IMR-90 (cell line): ENCODE measurements around the gene ASB1. TPM values are rescaled to one million over a fixed set of nuclear protein-coding genes. Genes with fewer than 3 reads are reported as not detected.

Source experiments
- ATAC-seq: fragments of 200-7000 bp; cut with Tn5 transposase; 2 replicates; pipeline ENCODE4 v1.9.1; 2020; ENCODE audit warnings: low read depth, mild to moderate bottlenecking, moderate library complexity
- BruUV-seq: library from RNA; stranded (reverse); fragments of 400-500 nt; replicated peaks from 2 replicates; lab custom pipeline; 2021; lab: Mats Ljungman, UMichigan
- CTCF ChIA-PET: fragments of 300-600 bp; formaldehyde crosslinking; extraction: SDS; loops from one replicate; lab custom pipeline; 2021; ENCODE audit warnings: antibody characterized with exemption; lab: Yijun Ruan, JAX
- POLR2A ChIA-PET: fragments of 300-600 bp; sonication (Branson Sonifier 250); formaldehyde crosslinking; loops from one replicate; lab custom pipeline; 2022; ENCODE audit warnings: antibody characterized with exemption; ENCODE audit not compliant: unreplicated experiment; lab: Charles Lee
- DNase-seq: peaks from one replicate; pipeline ENCODE4 v3.0.0; 2013
- H2AFZ ChIP-seq: replicated peaks from 2 replicates; pipeline ENCODE3; 2013; ENCODE audit warnings: low read length, mild to moderate bottlenecking; ENCODE audit not compliant: poor library complexity
- H2AK5ac ChIP-seq: 2 replicates; pipeline ENCODE4 v1.6.1; 2013; ENCODE audit warnings: low read depth, low read length, inconsistent platforms
- H2AK9ac ChIP-seq: replicated peaks from 2 replicates; pipeline ENCODE3; 2013; ENCODE audit warnings: mild to moderate bottlenecking, low read depth, low read length, moderate library complexity; ENCODE audit not compliant: poor library complexity
- H2BK120ac ChIP-seq: 2 replicates; pipeline ENCODE4 v1.6.1; 2013; ENCODE audit warnings: low read depth, low read length, inconsistent platforms
- H2BK15ac ChIP-seq: 3 replicates; pipeline ENCODE4 v1.6.1; 2013; ENCODE audit warnings: low read depth, low read length, inconsistent platforms
- H2BK20ac ChIP-seq: 2 replicates; pipeline ENCODE4 v1.6.1; 2013; ENCODE audit warnings: low read depth, mild to moderate bottlenecking, inconsistent platforms, low read length, moderate library complexity
- H2BK5ac ChIP-seq: 2 replicates; pipeline ENCODE4 v1.6.1; 2013; ENCODE audit warnings: mild to moderate bottlenecking, low read depth, low read length, inconsistent platforms; ENCODE audit not compliant: poor library complexity, severe bottlenecking
- H3K14ac ChIP-seq: replicated peaks from 2 replicates; pipeline ENCODE4 v1.6.1; 2013; ENCODE audit warnings: low read depth, low read length, inconsistent platforms
- H3K18ac ChIP-seq: 2 replicates; pipeline ENCODE4 v1.6.1; 2013; ENCODE audit warnings: low read depth, low read length, control low read depth
- H3K23ac ChIP-seq: 2 replicates; pipeline ENCODE4 v1.6.1; 2013; ENCODE audit warnings: low read depth, low read length, inconsistent platforms
- H3K27ac ChIP-seq: 2 replicates; pipeline ENCODE4 v1.5.1; 2013; ENCODE audit warnings: mild to moderate bottlenecking, control low read depth, low read length; ENCODE audit not compliant: insufficient read depth
- H3K27me3 ChIP-seq: 2 replicates; pipeline ENCODE4 v1.6.1; 2013; ENCODE audit warnings: low read length; ENCODE audit not compliant: control insufficient read depth, insufficient read depth
- H3K36me3 ChIP-seq: 2 replicates; pipeline ENCODE4 v1.6.1; 2013; ENCODE audit warnings: low read length, mixed read lengths; ENCODE audit not compliant: control insufficient read depth, insufficient read depth
- H3K4ac ChIP-seq: 2 replicates; pipeline ENCODE4 v1.6.1; 2013; ENCODE audit warnings: low read depth, low read length, inconsistent platforms
- H3K4me1 ChIP-seq: 2 replicates; pipeline ENCODE4 v1.6.1; 2013; ENCODE audit warnings: low read length, mixed read lengths; ENCODE audit not compliant: control insufficient read depth, insufficient read depth
- H3K4me2 ChIP-seq: 2 replicates; pipeline ENCODE4 v1.6.1; 2013; ENCODE audit warnings: low read depth, mild to moderate bottlenecking, control low read depth, low read length, moderate library complexity
- H3K4me3 ChIP-seq: 2 replicates; pipeline ENCODE4 v1.5.1; 2013; ENCODE audit warnings: low read depth, mild to moderate bottlenecking, control low read depth, low read length, moderate library complexity; ENCODE audit not compliant: insufficient read depth
- H3K56ac ChIP-seq: 2 replicates; pipeline ENCODE4 v1.6.1; 2013; ENCODE audit warnings: low read length, inconsistent platforms; ENCODE audit not compliant: insufficient read depth; ENCODE audit errors: extremely low read depth
- H3K79me1 ChIP-seq, 2 experiments: 2 replicates each; pipeline ENCODE4 v1.6.1; 2013; ENCODE audit warnings: low read length in 2 of 2, inconsistent platforms in 1 of 2, low read depth in 1 of 2
- H3K9ac ChIP-seq: 2 replicates; pipeline ENCODE4 v1.6.1; 2013; ENCODE audit warnings: low read depth, low read length, control low read depth
- H3K9me1 ChIP-seq: 2 replicates; pipeline ENCODE4 v1.6.1; 2013; ENCODE audit warnings: low read length, inconsistent platforms; ENCODE audit not compliant: insufficient read depth
- H3K9me3 ChIP-seq: 2 replicates; pipeline ENCODE4 v1.6.1; 2013; ENCODE audit warnings: low read length; ENCODE audit not compliant: control insufficient read depth, insufficient read depth
- H4K20me1 ChIP-seq: 2 replicates; pipeline ENCODE4 v1.6.1; 2013; ENCODE audit warnings: low read length, inconsistent platforms; ENCODE audit not compliant: insufficient read depth
- H4K5ac ChIP-seq: 2 replicates; pipeline ENCODE4 v1.6.1; 2013; ENCODE audit warnings: mild to moderate bottlenecking, low read depth, low read length, control low read depth
- H4K8ac ChIP-seq, 2 experiments: 2 replicates each; pipeline ENCODE4 v1.6.1; 2013; ENCODE audit warnings: low read depth in 2 of 2, low read length in 2 of 2, control low read depth in 1 of 2, inconsistent platforms in 1 of 2
- H4K91ac ChIP-seq: 2 replicates; pipeline ENCODE4 v1.6.1; 2013; ENCODE audit warnings: low read depth, low read length, inconsistent platforms; ENCODE audit not compliant: insufficient read depth
- CEBPB ChIP-seq: IDR thresholded peaks from 2 replicates; pipeline ENCODE4 v1.6.1; 2012; ENCODE audit warnings: low read depth, low read length, improper control_type of control experiment
- WGBS, 2 experiments: methylation state at CpG; one replicate each; pipeline versions ENCODE4 v1.1.5 to v1.1.7; 2013; ENCODE audit warnings: missing lambda C conversion rate in 2 of 2; ENCODE audit not compliant: insufficient read length in 1 of 2; ENCODE audit errors: extremely low coverage in 2 of 2; 5-methylcytosine and 5-hydroxymethylcytosine counted together
- dilution Hi-C: fragments of 300-500 bp; cut with HindIII; formaldehyde crosslinking; loops from one replicate; pipeline ENCODE4 v1.14.3; 2018; ENCODE audit warnings: low sequenced_read_pairs; ENCODE audit not compliant: unreplicated experiment
- in situ Hi-C: fragments of 300-500 bp; cut with MboI; formaldehyde crosslinking; loops from 3 replicates; pipeline ENCODE4 v1.14.3; 2019; ENCODE audit warnings: low sequenced_read_pairs, inconsistent platforms, mixed read lengths
- intact Hi-C: fragments of 100-400 bp; cut with micrococcal nuclease; formaldehyde crosslinking; loops from 2 replicates; pipeline ENCODE4 v1.10.0; 2022
- polyA plus RNA-seq, 3 experiments: library from polyadenylated mRNA; depleted of rRNA; stranded (reverse); fragments of >200 nt; gene quantifications; 2 replicates each; pipeline ENCODE4 v1.2.3, GENCODE V29; 2012; ENCODE audit warnings: low replicate concordance in 1 of 3
- total RNA-seq: library from RNA; depleted of rRNA; stranded (reverse); fragments of >200 nt; gene quantifications from 2 replicates; pipeline ENCODE4 v1.2.3, GENCODE V29; 2012

The ASB1 gene
- total and polyA plus RNA-seq, 2 of the 4 experiments (the other 2 are of a cell fraction), result 23.5 to 37.3 TPM

DNA sequence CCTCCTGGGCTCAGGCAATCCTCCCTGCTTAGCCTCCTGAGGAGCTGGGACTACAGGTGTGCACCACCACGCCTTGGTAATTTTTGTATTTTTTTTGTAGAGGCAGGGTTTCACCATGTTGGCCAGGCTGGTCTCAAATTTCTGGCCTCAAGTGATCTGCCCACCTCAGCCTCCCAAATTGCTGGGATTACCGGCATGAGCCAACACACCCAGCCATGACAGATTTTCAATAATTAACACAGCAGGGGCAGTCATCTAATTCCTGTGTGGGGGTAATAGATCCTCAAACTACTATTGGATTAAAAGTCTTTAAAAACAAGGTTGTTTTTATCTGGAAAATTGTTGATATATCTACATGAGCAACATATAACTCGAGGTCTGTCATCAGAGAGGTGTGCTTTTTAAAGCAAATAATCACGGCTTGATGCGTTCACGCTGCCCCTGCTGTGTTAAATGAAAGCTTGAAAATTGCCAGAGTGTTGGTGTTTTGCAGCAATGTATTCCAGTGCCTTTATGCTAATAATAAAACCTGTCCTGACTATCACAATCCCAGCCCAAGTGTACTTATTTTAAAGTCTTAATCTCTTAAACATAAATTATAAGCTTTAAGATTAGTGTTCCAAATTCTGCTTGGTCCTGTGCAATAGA lies 35.6 kb upstream of the ASB1 start:
- in situ Hi-C loops (no loop called here), intact Hi-C loops (no loop called here), dilution Hi-C loops (no loop called here)
- Histone ChIP-seq H4K91ac (no peak overlapping the region), H4K8ac (no peak overlapping the region), H4K20me1 (no peaks in the 10 kb centered on the region), H3K79me1 (peaks cover 0 to 4% of the 10 kb centered on the region in 2 experiments; a peak in 1 of 4 replicates), H3K9me3 (no peaks in the 10 kb centered on the region), H2AK9ac (no peak overlapping the region), H3K4ac (no peak overlapping the region), H4K5ac (no peak overlapping the region), H2BK20ac (no peak overlapping the region), H3K18ac (no peak overlapping the region), H2BK5ac (no peak overlapping the region), H3K27me3 (no peaks in the 10 kb centered on the region), H3K9me1 (peaks cover 4% of the 10 kb centered on the region; the same call in 1 of the 2 replicates), H3K27ac (no peak overlapping the region), H3K23ac (no peak overlapping the region), H3K36me3 (no peaks in the 10 kb centered on the region; the same call in 1 of the 2 replicates), H3K4me2 (no peak overlapping the region), H2BK15ac (no peak overlapping the region), H3K56ac (no peak overlapping the region), H2AFZ (no peak overlapping the region), H3K9ac (no peak overlapping the region), H3K4me1 (peaks cover 4% of the 10 kb centered on the region), H3K14ac (no peak overlapping the region), H3K4me3 (no peak overlapping the region), H2AK5ac (no peak overlapping the region), H2BK120ac (0 out of 2 replicates have a peak overlapping the region, but pooled peaks have one; percentile 40)
- no TSS peak for BruUV-seq
- TF ChIP-seq CEBPB, result no peak
- WGBS, 2 experiments, result 100% methylated on average over 1 of the region's 6 CpGs; no CpG with 5 or more reads in 1 of the 2 experiments
- DNase-seq (no peak), ATAC-seq (no peak)
- ChIA-PET POLR2A (no interaction called here), CTCF (no interaction called here)
